HG03039 (cell line): ENCODE data around the gene ST7.
A peak's percentile ranks its signal among the peaks of the same experiment; 100 is the strongest.
"Not testable (repeated sequence)": the region's sequence is repeated elsewhere in the genome, so short reads cannot be mapped to it uniquely, and the experiment has no call there.

Experiments
- ATAC-seq: cut with Tn5 transposase; IDR thresholded peaks from one replicate; pipeline ENCODE4 v1.9.1; 2021; ENCODE audit warnings: mild to moderate bottlenecking, moderate library complexity; ENCODE audit not compliant: unreplicated experiment

Gene ST7

GRCh38 chr7:116975024-116975423 lies 21.7 kb downstream of the ST7 start:
- not testable (repeated sequence) for ATAC-seq

- ATAC-seq: no peak
Measured at GRCh38 chr7:116977172-116977571, 23.9 kb downstream of the ST7 start.

GRCh38 chr7:116978006-116978405 lies 24.7 kb downstream of the ST7 start:
- no peak for ATAC-seq

GRCh38 chr7:116979430-116979829 lies 26.1 kb downstream of the ST7 start:
- no peak for ATAC-seq

GRCh38 chr7:116980354-116980753 lies 27.1 kb downstream of the ST7 start:
- ATAC-seq: no peak

- ATAC-seq: no peak
Measured at GRCh38 chr7:116981939-116982338, 28.6 kb downstream of the ST7 start.

- no peak for ATAC-seq
Measured at GRCh38 chr7:116984511-116984910, 31.2 kb downstream of the ST7 start.

GRCh38 chr7:116984917-116985316 lies 31.6 kb downstream of the ST7 start:
- ATAC-seq: no peak

GRCh38 chr7:116985575-116985974 lies 32.3 kb downstream of the ST7 start:
- ATAC-seq: no peak

- ATAC-seq: peak; percentile 60
Measured at GRCh38 chr7:116986611-116987565, 33.6 kb downstream of the ST7 start.

- no peak for ATAC-seq
Measured at GRCh38 chr7:116988363-116988989, 35.2 kb downstream of the ST7 start.

- no peak for ATAC-seq
Measured at GRCh38 chr7:116990056-116990455, 36.8 kb downstream of the ST7 start.

GRCh38 chr7:116991233-116991632 lies 37.9 kb downstream of the ST7 start:
- ATAC-seq: no peak

GRCh38 chr7:116994611-116995010 lies 41.3 kb downstream of the ST7 start:
- no peak for ATAC-seq

- no peak for ATAC-seq
Measured at GRCh38 chr7:116997972-116998371, 44.7 kb downstream of the ST7 start.

- ATAC-seq: no peak
Measured at GRCh38 chr7:116998567-116999175, 45.4 kb downstream of the ST7 start.

GRCh38 chr7:116999311-116999710 lies 46.0 kb downstream of the ST7 start:
- ATAC-seq: no peak

GRCh38 chr7:117001283-117001682 lies 48.0 kb downstream of the ST7 start:
- ATAC-seq: no peak

GRCh38 chr7:117004899-117005298 lies 51.6 kb downstream of the ST7 start:
- no peak for ATAC-seq

- ATAC-seq: no peak
Measured at GRCh38 chr7:117005449-117005848, 52.1 kb downstream of the ST7 start.

GRCh38 chr7:117006907-117007684 lies 53.8 kb downstream of the ST7 start:
- no peak for ATAC-seq
